ENCODE results near the gene ULBP1.
"Not testable (repeated sequence)": the region's sequence is repeated elsewhere in the genome, so short reads cannot be mapped to it uniquely, and the experiment has no call there.

The ULBP1 gene

GRCh38 chr6:149954328-149954983 lies 9.3 kb upstream of the ULBP1 start:
- not testable (repeated sequence) for DNase-seq

GRCh38 chr6:149954984-149955653 lies 8.6 kb upstream of the ULBP1 start:
- DNase-seq = not testable (repeated sequence)

GRCh38 chr6:149955654-149956317 lies 8.0 kb upstream of the ULBP1 start:
- not testable (repeated sequence) for DNase-seq

GRCh38 chr6:149958124-149958523 lies 5.6 kb upstream of the ULBP1 start:
- not testable (repeated sequence) for DNase-seq

GRCh38 chr6:149959806-149960205 lies 3.9 kb upstream of the ULBP1 start:
- DNase-seq = not testable (repeated sequence)

GRCh38 chr6:149960488-149960887 lies 3.3 kb upstream of the ULBP1 start:
- no peak for DNase-seq

GRCh38 chr6:149961728-149962425 lies 1.9 kb upstream of the ULBP1 start:
- peak; percentile 36 for DNase-seq

GRCh38 chr6:149962461-149963211 lies 1.1 kb upstream of the ULBP1 start:
- DNase-seq = no peak

- DNase-seq = peak; percentile 58
Observed at GRCh38 chr6:149963212-149963461, 606 bp upstream of the ULBP1 start.

- peak; percentile 36 for DNase-seq
Observed at GRCh38 chr6:149964308-149965193, 808 bp downstream of the ULBP1 start.

GRCh38 chr6:149965194-149966020 lies 1.7 kb downstream of the ULBP1 start:
- DNase-seq = peak; percentile 29

GRCh38 chr6:149966319-149966718 lies 2.6 kb downstream of the ULBP1 start:
- not testable (repeated sequence) for DNase-seq

- DNase-seq = no peak
Observed at GRCh38 chr6:149967591-149967990, 3.8 kb downstream of the ULBP1 start.

- not testable (repeated sequence) for DNase-seq
Observed at GRCh38 chr6:149967999-149968398, 4.3 kb downstream of the ULBP1 start.

- not testable (repeated sequence) for DNase-seq
Observed at GRCh38 chr6:149968909-149969308, 5.2 kb downstream of the ULBP1 start.

GRCh38 chr6:149969635-149970034 lies 5.9 kb downstream of the ULBP1 start:
- no peak for DNase-seq

- not testable (repeated sequence) for DNase-seq
Observed at GRCh38 chr6:149974394-149974793, 10.7 kb downstream of the ULBP1 start.

- DNase-seq = no peak
Observed at GRCh38 chr6:149974825-149975224, 11.1 kb downstream of the ULBP1 start.

GRCh38 chr6:149975400-149975799 lies 11.7 kb downstream of the ULBP1 start:
- no peak for DNase-seq

GRCh38 chr6:149977221-149977620 lies 13.5 kb downstream of the ULBP1 start:
- no peak for DNase-seq

GRCh38 chr6:149978610-149979009 lies 14.9 kb downstream of the ULBP1 start:
- DNase-seq = no peak
